ENCODE measurements around the gene LAMC3.
"Not testable (repeated sequence)": the region's sequence is repeated elsewhere in the genome, so short reads cannot be mapped to it uniquely, and the experiment has no call there.

Gene LAMC3

GRCh38 chr9:130998597-130999244 is 10.3 kb upstream of the LAMC3 start:
- H3K4me3 ChIP-seq (ENCODE audit: control insufficient read depth, low read depth, low read length), result no peak overlapping the region
- no peak for DNase-seq (ENCODE audit: low read depth)
- no peak for TF ChIP-seq CTCF (IDR thresholded peaks at IDR 0.05; ENCODE audit: control insufficient read depth, insufficient read depth, low read depth, low read length, missing control alignments)

DNA sequence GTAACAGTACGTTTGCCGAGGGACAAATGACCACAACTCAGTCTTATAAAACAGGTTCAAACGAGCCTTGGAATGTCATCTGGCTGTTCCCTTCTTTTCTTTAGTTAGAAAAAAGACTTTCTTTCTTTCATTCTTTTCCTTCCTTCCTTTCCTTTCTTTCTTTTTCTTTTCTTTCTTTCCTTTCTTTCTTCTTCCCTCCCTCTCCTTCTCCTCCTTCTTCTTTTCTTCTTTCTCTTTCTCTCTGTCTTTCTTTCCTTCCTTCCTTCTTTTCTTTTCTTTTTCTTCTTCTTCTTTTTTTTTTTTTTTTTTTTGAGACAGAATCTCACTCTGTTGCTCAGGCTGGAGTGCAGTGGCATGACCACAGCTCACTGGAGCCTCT is 9.7 kb upstream of the LAMC3 start:
- no peak overlapping the region for H3K4me3 ChIP-seq (ENCODE audit: control insufficient read depth, low read depth, low read length)

GRCh38 chr9:131000526-131000925 is 8.4 kb upstream of the LAMC3 start:
- DNase-seq (ENCODE audit: low read depth); H3K4me3 ChIP-seq (ENCODE audit: control insufficient read depth, low read depth, low read length): not testable (repeated sequence)

More for the DNA sequence above, 9.7 kb upstream of the LAMC3 start:
- TF ChIP-seq CTCF (IDR thresholded peaks at IDR 0.05; ENCODE audit: control insufficient read depth, insufficient read depth, low read depth, low read length, missing control alignments), result no peak
- no peak for DNase-seq (ENCODE audit: low read depth)

- no peak for TF ChIP-seq CTCF (IDR thresholded peaks at IDR 0.05; ENCODE audit: control insufficient read depth, insufficient read depth, low read depth, low read length, missing control alignments)
- no peak overlapping the region for H3K4me3 ChIP-seq (ENCODE audit: control insufficient read depth, low read depth, low read length)
- no peak for DNase-seq (ENCODE audit: low read depth)
These were observed 8.0 kb upstream of the LAMC3 start for GRCh38 chr9:131001021-131001420.

DNA sequence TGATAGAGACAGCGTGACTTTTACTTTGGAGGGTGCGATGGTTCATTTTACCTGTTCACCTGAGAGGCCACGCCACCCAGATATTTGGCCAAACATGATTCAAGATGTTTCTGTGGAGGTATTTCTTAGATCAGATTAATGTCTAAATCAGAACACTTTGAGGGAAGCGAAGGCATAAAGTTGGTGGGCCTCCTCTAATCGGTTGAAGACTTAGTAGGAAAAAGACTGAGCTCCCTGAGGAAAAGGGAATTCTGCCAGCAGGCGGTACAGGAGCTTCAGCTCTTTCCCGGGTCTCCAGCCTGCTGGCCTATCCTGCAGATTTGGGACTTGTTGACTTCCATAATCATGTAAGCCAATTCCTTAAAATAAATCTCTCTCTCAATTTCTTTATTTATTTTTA is 7.0 kb upstream of the LAMC3 start:
- DNase-seq (ENCODE audit: low read depth), result no peak
- no peak overlapping the region for H3K4me3 ChIP-seq (ENCODE audit: control insufficient read depth, low read depth, low read length)
- TF ChIP-seq CTCF (IDR thresholded peaks at IDR 0.05; ENCODE audit: control insufficient read depth, insufficient read depth, low read depth, low read length, missing control alignments), result no peak

- DNase-seq (ENCODE audit: low read depth), result no peak
- no peak overlapping the region for H3K4me3 ChIP-seq (ENCODE audit: control insufficient read depth, low read depth, low read length)
- no peak for TF ChIP-seq CTCF (IDR thresholded peaks at IDR 0.05; ENCODE audit: control insufficient read depth, insufficient read depth, low read depth, low read length, missing control alignments)
These were observed 2.4 kb upstream of the LAMC3 start for GRCh38 chr9:131006601-131007000.

- TF ChIP-seq CTCF (IDR thresholded peaks at IDR 0.05; ENCODE audit: control insufficient read depth, insufficient read depth, low read depth, low read length, missing control alignments), result no peak
- DNase-seq (ENCODE audit: low read depth), result no peak
- no peak overlapping the region for H3K4me3 ChIP-seq (ENCODE audit: control insufficient read depth, low read depth, low read length)
These were observed 888 bp upstream of the LAMC3 start for GRCh38 chr9:131008086-131008485.

Data from AG09309 (cell line).